GM12872 (cell line): ENCODE results near the gene LPCAT2.

Source experiments
- CTCF ChIP-seq: IDR thresholded peaks from 3 replicates; pipeline ENCODE4 v1.5.1; 2011; ENCODE audit warnings: low read depth, mild to moderate bottlenecking, low read length, moderate library complexity; ENCODE audit not compliant: insufficient read depth

LPCAT2 gene

GRCh38 chr16:55540221-55540620, 31.3 kb downstream of the LPCAT2 start:
- TF ChIP-seq CTCF, result no peak

GRCh38 chr16:55542459-55543082, 33.7 kb downstream of the LPCAT2 start:
- no peak for TF ChIP-seq CTCF

- no peak for TF ChIP-seq CTCF
Observed at GRCh38 chr16:55543472-55543871, 34.6 kb downstream of the LPCAT2 start.

- TF ChIP-seq CTCF, result no peak
Observed at GRCh38 chr16:55552621-55553020, 43.7 kb downstream of the LPCAT2 start.

- TF ChIP-seq CTCF, result no peak
Observed at GRCh38 chr16:55555436-55555835, 46.6 kb downstream of the LPCAT2 start.

- TF ChIP-seq CTCF, result no peak
Observed at GRCh38 chr16:55557186-55557585, 48.3 kb downstream of the LPCAT2 start.

- no peak for TF ChIP-seq CTCF
Observed at GRCh38 chr16:55559233-55559632, 50.4 kb downstream of the LPCAT2 start.

- no peak for TF ChIP-seq CTCF
Observed at GRCh38 chr16:55559933-55560516, 51.2 kb downstream of the LPCAT2 start.
